PC-9 (cell line): ENCODE data around the gene PROZ. TPM values are rescaled to one million over a fixed set of nuclear protein-coding genes. Genes with fewer than 3 reads are reported as not detected.

Source experiments
- BruUV-seq: library from RNA; stranded (reverse); fragments of 400-500 nt; replicated peaks from 2 replicates; lab custom pipeline; 2021; lab: Mats Ljungman, UMichigan
- CTCF ChIA-PET: fragments of 300-600 bp; sonication (Branson Sonifier 250); formaldehyde crosslinking; loops from one replicate; lab custom pipeline; 2022; ENCODE audit warnings: antibody characterized with exemption; lab: Charles Lee
- POLR2A ChIA-PET: fragments of 300-600 bp; sonication (Branson Sonifier 250); formaldehyde crosslinking; loops from one replicate; lab custom pipeline; 2022; ENCODE audit warnings: antibody characterized with exemption; ENCODE audit not compliant: unreplicated experiment; lab: Charles Lee
- DNase-seq, 2 experiments: peaks; one replicate each; pipeline versions ENCODE4 v3.0.0 to v3.0.0-alpha.2; 2015 to 2022; ENCODE audit warnings: mixed read lengths in 1 of 2
- H2AFZ ChIP-seq: fragments of 200-600 bp; sonication (generic); 2 replicates; pipeline ENCODE4 v1.8.1; 2017; ENCODE audit warnings: antibody characterized with exemption
- H3F3A ChIP-seq: fragments of 200-600 bp; sonication (generic); 2 replicates; pipeline ENCODE4 v1.8.1; 2017; ENCODE audit warnings: antibody characterized with exemption, mild to moderate bottlenecking, low read depth; ENCODE audit not compliant: insufficient read depth
- H3K27ac ChIP-seq: fragments of 200-600 bp; sonication (generic); 2 replicates; pipeline ENCODE4 v1.6.1; 2016; ENCODE audit warnings: mixed run types
- H3K27me3 ChIP-seq: fragments of 200-600 bp; sonication (generic); 2 replicates; pipeline ENCODE4 v1.6.1; 2016; ENCODE audit warnings: low read depth, mixed run types; ENCODE audit not compliant: insufficient read depth
- H3K36me3 ChIP-seq: fragments of 200-600 bp; sonication (generic); 2 replicates; pipeline ENCODE4 v1.6.1; 2016; ENCODE audit warnings: low read depth, mixed run types
- H3K4me1 ChIP-seq: fragments of 200-600 bp; sonication (generic); replicated peaks from 2 replicates; pipeline ENCODE4 v1.6.1; 2016; ENCODE audit warnings: mixed run types; ENCODE audit not compliant: insufficient read depth
- H3K4me2 ChIP-seq: fragments of 200-600 bp; sonication (generic); 2 replicates; pipeline ENCODE4 v1.6.1; 2017; ENCODE audit warnings: mixed run types
- H3K4me3 ChIP-seq: fragments of 200-600 bp; sonication (generic); 2 replicates; pipeline ENCODE4 v1.6.1; 2016; ENCODE audit warnings: mixed run types
- H3K79me2 ChIP-seq: fragments of 200-600 bp; sonication (generic); 2 replicates; pipeline ENCODE4 v1.6.1; 2017; ENCODE audit warnings: low read depth, mixed run types
- H3K9me2 ChIP-seq: fragments of 200-600 bp; sonication (generic); 2 replicates; pipeline ENCODE4 v1.8.1; 2017; ENCODE audit warnings: mild to moderate bottlenecking; ENCODE audit not compliant: insufficient read depth
- H3K9me3 ChIP-seq: fragments of 200-600 bp; sonication (generic); 2 replicates; pipeline ENCODE4 v1.8.1; 2016; ENCODE audit warnings: low read depth; ENCODE audit not compliant: insufficient read depth
- H4K20me1 ChIP-seq: fragments of 200-600 bp; sonication (generic); 2 replicates; pipeline ENCODE4 v1.8.1; 2017; ENCODE audit not compliant: insufficient read depth
- CTCF ChIP-seq: fragments of 200-600 bp; sonication (generic); conservative IDR thresholded peaks from 2 replicates; pipeline ENCODE4 v1.6.1; 2017; ENCODE audit warnings: mixed run types, antibody characterized with exemption, mild to moderate bottlenecking, moderate library complexity
- EZH2 ChIP-seq: fragments of 200-600 bp; sonication (generic); IDR thresholded peaks from 2 replicates; pipeline ENCODE4 v1.8.0; 2017; ENCODE audit warnings: antibody characterized with exemption, low read depth
- intact Hi-C: fragments of 100-400 bp; cut with micrococcal nuclease; formaldehyde crosslinking; loops from one replicate; pipeline ENCODE4 v1.10.0; 2022; ENCODE audit not compliant: unreplicated experiment
- total RNA-seq: library from RNA; stranded (reverse); gene quantifications from 2 replicates; pipeline ENCODE4 v1.2.3, GENCODE V29; 2021

Gene PROZ
- total RNA-seq, 1 experiment from 2014 or later, result not detected

GRCh38 chr13:113179374-113180230, 21.2 kb downstream of the PROZ start:
- Histone ChIP-seq H3K4me2 (no peak overlapping the region), H3K36me3 (peaks cover 59% of the 10 kb centered on the region)

GRCh38 chr13:113182046-113182445, 23.6 kb downstream of the PROZ start:
- no peak for DNase-seq
- CTCF ChIA-PET, result no interaction called here
- Histone ChIP-seq H3K9me3 (no peaks in the 10 kb centered on the region), H3K36me3 (peaks cover 59% of the 10 kb centered on the region), H2AFZ (no peak overlapping the region), H3K4me2 (no peak overlapping the region), H3K27me3 (no peaks in the 10 kb centered on the region), H3K9me2 (no peaks in the 10 kb centered on the region), H3K79me2 (peaks cover 22% of the 10 kb centered on the region), H4K20me1 (peaks cover 10% of the 10 kb centered on the region), H3K27ac (no peak overlapping the region), H3K4me1 (peaks cover 5% of the 10 kb centered on the region), H3K4me3 (no peak overlapping the region), H3F3A (peaks cover 5% of the 10 kb centered on the region)
- BruUV-seq, result no TSS peak
- intact Hi-C loops, result no loop called here
- TF ChIP-seq EZH2 (no peak), CTCF (no peak)
- POLR2A ChIA-PET, result no interaction called here

More at GRCh38 chr13:113179374-113180230, 21.2 kb downstream of the PROZ start:
- Histone ChIP-seq H3K79me2 (no peaks in the 10 kb centered on the region), H3K9me2 (no peaks in the 10 kb centered on the region), H3K9me3 (no peaks in the 10 kb centered on the region), H2AFZ (no peak overlapping the region), H4K20me1 (peaks cover 4% of the 10 kb centered on the region; the same call in 1 of the 2 replicates), H3K27me3 (no peaks in the 10 kb centered on the region), H3K27ac (no peak overlapping the region), H3F3A (no peaks in the 10 kb centered on the region), H3K4me3 (no peak overlapping the region), H3K4me1 (no peaks in the 10 kb centered on the region)
- intact Hi-C loops, result no loop called here
- no peak for TF ChIP-seq EZH2
- ChIA-PET POLR2A (no interaction called here), CTCF (no interaction called here)
- no peak for DNase-seq
- BruUV-seq, result no TSS peak

GRCh38 chr13:113183450-113184129, 25.1 kb downstream of the PROZ start:
- peaks cover 11% of the 10 kb centered on the region for H4K20me1 ChIP-seq
- no peak overlapping the region for H3K4me3 ChIP-seq
- DNase-seq, result no peak
- no TSS peak for BruUV-seq
- H3F3A ChIP-seq, result peaks cover 17% of the 10 kb centered on the region
- H3K27ac ChIP-seq, result no peak overlapping the region
- TF ChIP-seq EZH2 (no peak), CTCF (no peak)
- no peak overlapping the region for H3K4me2 ChIP-seq
- H3K79me2 ChIP-seq, result peaks cover 23% of the 10 kb centered on the region
- H3K9me2 ChIP-seq, result no peaks in the 10 kb centered on the region
- H3K4me1 ChIP-seq, result peaks cover 18% of the 10 kb centered on the region
- ChIA-PET CTCF (no interaction called here), POLR2A (no interaction called here)
- H3K9me3 ChIP-seq, result no peaks in the 10 kb centered on the region
- peaks cover 51% of the 10 kb centered on the region for H3K36me3 ChIP-seq
- no peak overlapping the region for H2AFZ ChIP-seq
- H3K27me3 ChIP-seq, result no peaks in the 10 kb centered on the region
- intact Hi-C loops, result no loop called here
